AG04450 (cell line): ENCODE measurements around the gene GPATCH2. TPM values are rescaled to one million over a fixed set of nuclear protein-coding genes. Genes with fewer than 3 reads are reported as not detected.

Experiments used
- CTCF ChIA-PET: fragments of 300-600, 350-600 bp; formaldehyde crosslinking; extraction: SDS; loops from one replicate; lab custom pipeline; 2022; ENCODE audit warnings: antibody characterized with exemption, inconsistent platforms; lab: Charles Lee
- POLR2A ChIA-PET: fragments of 350-600 bp; formaldehyde crosslinking; extraction: SDS; loops from one replicate; lab custom pipeline; 2021; ENCODE audit warnings: antibody characterized with exemption, inconsistent platforms; lab: Yijun Ruan, JAX
- DNase-seq: peaks from one replicate; pipeline ENCODE4 v3.0.0-alpha.2; 2011; ENCODE audit warnings: low read depth, low spot score
- H3K27ac ChIP-seq: one replicate; pipeline ENCODE4 v1.5.1; 2012; ENCODE audit warnings: low read depth, low read length, control low read depth
- H3K27me3 ChIP-seq: one replicate; pipeline ENCODE4 v1.6.0; 2012; ENCODE audit warnings: low read length; ENCODE audit not compliant: control insufficient read depth, insufficient read depth
- H3K4me3 ChIP-seq: 2 replicates; pipeline ENCODE4 v1.5.1; 2011; ENCODE audit warnings: mild to moderate bottlenecking, low read depth, low read length, control low read depth
- H3K9me3 ChIP-seq: 2 replicates; pipeline ENCODE4 v1.5.1; 2012; ENCODE audit warnings: low read length; ENCODE audit not compliant: control insufficient read depth, insufficient read depth
- CTCF ChIP-seq: IDR thresholded peaks from 2 replicates; pipeline ENCODE4 v1.5.1; 2011; ENCODE audit warnings: low read depth, low read length, control low read depth, inconsistent platforms
- polyA plus RNA-seq: library from polyadenylated mRNA; depleted of rRNA; stranded (reverse); fragments of >200 nt; gene quantifications from 2 replicates; pipeline ENCODE4 v1.2.3, GENCODE V29; 2011

Gene GPATCH2
- polyA plus RNA-seq, 1 experiment, result 11.1 TPM

- Histone ChIP-seq H3K27me3 (no peaks in the 10 kb centered on the region), H3K9me3 (no peaks in the 10 kb centered on the region), H3K27ac (no peak overlapping the region), H3K4me3 (no peak overlapping the region)
- ChIA-PET POLR2A (no interaction called here), CTCF (no interaction called here)
- no peak for TF ChIP-seq CTCF
- no peak for DNase-seq
These were observed 132.7 kb downstream of the GPATCH2 start for GRCh38 chr1:217498209-217498608.

GRCh38 chr1:217495249-217495648 lies 135.6 kb downstream of the GPATCH2 start:
- Histone ChIP-seq H3K4me3 (no peak overlapping the region), H3K27ac (no peak overlapping the region), H3K9me3 (no peaks in the 10 kb centered on the region), H3K27me3 (no peaks in the 10 kb centered on the region)
- ChIA-PET POLR2A (no interaction called here), CTCF (no interaction called here)
- TF ChIP-seq CTCF, result no peak
- DNase-seq, result no peak

GRCh38 chr1:217494767-217495166 lies 136.1 kb downstream of the GPATCH2 start:
- POLR2A ChIA-PET, result no interaction called here
- no peak overlapping the region for H3K27ac ChIP-seq
- CTCF ChIA-PET, result no interaction called here
- H3K4me3 ChIP-seq, result no peak overlapping the region
- no peaks in the 10 kb centered on the region for H3K27me3 ChIP-seq
- H3K9me3 ChIP-seq, result no peaks in the 10 kb centered on the region
- no peak for TF ChIP-seq CTCF
- DNase-seq, result no peak

GRCh38 chr1:217493290-217493689 lies 137.6 kb downstream of the GPATCH2 start:
- no peak overlapping the region for H3K27ac ChIP-seq
- no peaks in the 10 kb centered on the region for H3K27me3 ChIP-seq
- DNase-seq, result no peak
- no peak for TF ChIP-seq CTCF
- H3K4me3 ChIP-seq, result no peak overlapping the region
- POLR2A ChIA-PET, result no interaction called here
- H3K9me3 ChIP-seq, result no peaks in the 10 kb centered on the region
- CTCF ChIA-PET, result no interaction called here

GRCh38 chr1:217484871-217485270 lies 146.0 kb downstream of the GPATCH2 start:
- POLR2A ChIA-PET, result no interaction called here
- CTCF ChIA-PET, result no interaction called here

More at GRCh38 chr1:217484871-217485270, 146.0 kb downstream of the GPATCH2 start:
- no peak for DNase-seq
- TF ChIP-seq CTCF, result no peak
- Histone ChIP-seq H3K27ac (no peak overlapping the region), H3K9me3 (no peaks in the 10 kb centered on the region), H3K27me3 (no peaks in the 10 kb centered on the region), H3K4me3 (no peak overlapping the region)
